SK-N-SH (cell line): ENCODE measurements around the gene TTC19. TPM values are rescaled to one million over a fixed set of nuclear protein-coding genes. Genes with fewer than 3 reads are reported as not detected.

ENCODE experiments used
- CTCF ChIA-PET: fragments of 300-600, 350-600 bp; formaldehyde crosslinking; extraction: SDS; loops from one replicate; lab custom pipeline; 2021; lab: Yijun Ruan, JAX
- POLR2A ChIA-PET: fragments of 350-600 bp; sonication (Branson Sonifier 250); formaldehyde crosslinking; extraction: SDS; loops from one replicate; lab custom pipeline; 2020; ENCODE audit warnings: antibody characterized with exemption, inconsistent platforms; lab: Yijun Ruan, JAX
- DNase-seq: peaks from one replicate; pipeline ENCODE4 v3.0.0; 2012
- H2AFZ ChIP-seq: fragments of 200-600 bp; sonication (generic); 2 replicates; pipeline ENCODE4 v1.8.1; 2016; ENCODE audit warnings: antibody characterized with exemption, mild to moderate bottlenecking, low read depth
- H3F3A ChIP-seq: fragments of 200-600 bp; sonication (generic); replicated peaks from 2 replicates; pipeline ENCODE3; 2016; ENCODE audit warnings: antibody characterized with exemption, mild to moderate bottlenecking; ENCODE audit not compliant: insufficient read depth
- H3K27ac ChIP-seq, 2 experiments: fragments of 200-500 bp in 1 of 2; fragments of 200-600 bp in 1 of 2; sonication (Bioruptor generic) in 1 of 2; sonication (generic), shearing (Covaris generic) in 1 of 2; 2 replicates each; pipeline versions ENCODE4 v1.5.1 to v1.6.1; 2014 to 2016; ENCODE audit warnings: low read depth in 2 of 2, inconsistent platforms in 1 of 2, low read length in 1 of 2, mild to moderate bottlenecking in 1 of 2, mixed read lengths in 1 of 2
- H3K27me3 ChIP-seq: fragments of 200-600 bp; sonication (generic), shearing (Covaris generic); 2 replicates; pipeline ENCODE4 v1.6.1; 2016; ENCODE audit warnings: mixed run types; ENCODE audit not compliant: insufficient read depth
- H3K36me3 ChIP-seq, 2 experiments: fragments of 200-500 bp in 1 of 2; fragments of 200-600 bp in 1 of 2; sonication (Bioruptor generic) in 1 of 2; sonication (generic) in 1 of 2; replicated peaks in 1 of 2; 2 replicates each; pipeline versions ENCODE3 to v1.5.1; 2014 to 2016; ENCODE audit warnings: low read length in 1 of 2, mild to moderate bottlenecking in 1 of 2; ENCODE audit not compliant: insufficient read depth in 2 of 2, control insufficient read depth in 1 of 2
- H3K4me1 ChIP-seq, 2 experiments: fragments of 200-500 bp in 1 of 2; fragments of 200-600 bp in 1 of 2; sonication (Bioruptor generic) in 1 of 2; sonication (generic), shearing (Covaris generic) in 1 of 2; 2 replicates each; pipeline versions ENCODE4 v1.5.1 to v1.6.1; 2014 to 2016; ENCODE audit warnings: low read depth in 1 of 2, low read length in 1 of 2, mixed run types in 1 of 2; ENCODE audit not compliant: insufficient read depth in 2 of 2, control insufficient read depth in 1 of 2
- H3K4me2 ChIP-seq: fragments of 200-600 bp; sonication (generic), shearing (Covaris generic); 2 replicates; pipeline ENCODE4 v1.6.1; 2017; ENCODE audit warnings: mixed run types
- H3K4me3 ChIP-seq, 2 experiments: fragments of 200-500 bp in 1 of 2; fragments of 200-600 bp in 1 of 2; sonication (Bioruptor generic) in 1 of 2; sonication (generic), shearing (Covaris generic) in 1 of 2; 2 replicates each; pipeline versions ENCODE4 v1.5.1 to v1.8.1; 2014 to 2016; ENCODE audit warnings: low read depth in 2 of 2, inconsistent platforms in 1 of 2, low read length in 1 of 2, mild to moderate bottlenecking in 1 of 2, mixed read lengths in 1 of 2, moderate library complexity in 1 of 2
- H3K79me2 ChIP-seq: fragments of 200-600 bp; sonication (generic); 2 replicates; pipeline ENCODE4 v1.8.1; 2017; ENCODE audit warnings: mild to moderate bottlenecking; ENCODE audit not compliant: insufficient read depth
- H3K9ac ChIP-seq: fragments of 200-600 bp; sonication (generic); 2 replicates; pipeline ENCODE4 v1.6.1; 2017; ENCODE audit warnings: mixed run types
- H3K9me2 ChIP-seq: fragments of 200-600 bp; sonication (generic); 2 replicates; pipeline ENCODE4 v1.6.1; 2017; ENCODE audit warnings: mixed run types
- H3K9me3 ChIP-seq: fragments of 200-600 bp; sonication (generic); 2 replicates; pipeline ENCODE4 v1.6.1; 2017; ENCODE audit warnings: mixed run types, mild to moderate bottlenecking, moderate library complexity
- H4K20me1 ChIP-seq: fragments of 200-600 bp; sonication (generic); 2 replicates; pipeline ENCODE4 v1.6.1; 2017; ENCODE audit warnings: mild to moderate bottlenecking, mixed run types; ENCODE audit not compliant: insufficient read depth
- CTCF ChIP-seq: fragments of 200-600 bp; sonication (generic); IDR thresholded peaks from 2 replicates; pipeline ENCODE4 v1.6.1; 2017; ENCODE audit warnings: antibody characterized with exemption, mild to moderate bottlenecking, moderate library complexity
- ELF1 ChIP-seq: IDR thresholded peaks from 2 replicates; pipeline ENCODE4 v1.4.0; 2012
- EZH2phosphoT487 ChIP-seq: fragments of 200-600 bp; sonication (generic); IDR thresholded peaks from 2 replicates; pipeline ENCODE4 v1.6.1; 2017; ENCODE audit warnings: low read depth, mixed run types, mild to moderate bottlenecking, antibody characterized with exemption, moderate library complexity, borderline replicate concordance
- FOSL2 ChIP-seq: IDR thresholded peaks from 2 replicates; pipeline ENCODE4 v1.4.0; 2012; ENCODE audit warnings: low read depth, mild to moderate bottlenecking, moderate library complexity, borderline replicate concordance
- FOXM1 ChIP-seq: IDR thresholded peaks from 2 replicates; pipeline ENCODE4 v1.4.0; 2012; ENCODE audit warnings: low read depth, mild to moderate bottlenecking
- GABPA ChIP-seq: IDR thresholded peaks from 2 replicates; pipeline ENCODE4 v1.4.0; 2012; ENCODE audit warnings: low read depth, mild to moderate bottlenecking
- JUND ChIP-seq: IDR thresholded peaks from 2 replicates; pipeline ENCODE4 v1.4.0; 2012
- MAX ChIP-seq: IDR thresholded peaks from 2 replicates; pipeline ENCODE4 v1.4.0; 2012; ENCODE audit warnings: low read depth
- NFIC ChIP-seq: IDR thresholded peaks from 2 replicates; pipeline ENCODE4 v1.4.0; 2012; ENCODE audit warnings: borderline replicate concordance
- RAD21 ChIP-seq: IDR thresholded peaks from 2 replicates; pipeline ENCODE4 v1.6.1; 2012; ENCODE audit warnings: mild to moderate bottlenecking, low read length
- TAF1 ChIP-seq: IDR thresholded peaks from 2 replicates; pipeline ENCODE4 v1.6.1; 2012; ENCODE audit warnings: low read depth, mild to moderate bottlenecking, low read length, moderate library complexity, borderline replicate concordance
- TEAD4 ChIP-seq: IDR thresholded peaks from 2 replicates; pipeline ENCODE4 v1.4.0; 2012; ENCODE audit warnings: mild to moderate bottlenecking, borderline replicate concordance; ENCODE audit not compliant: insufficient read depth
- USF2 ChIP-seq: fragments of 150-350 bp; IDR thresholded peaks from 2 replicates; pipeline ENCODE4 v1.6.1; 2017; ENCODE audit warnings: antibody characterized with exemption, low read length, low read depth, borderline replicate concordance
- WGBS: methylation state at CpG from one replicate; pipeline ENCODE4 v1.1.6; 2017; ENCODE audit warnings: low lambda C conversion rate; 5-methylcytosine and 5-hydroxymethylcytosine counted together
- polyA plus RNA-seq, 3 experiments: library from polyadenylated mRNA; depleted of rRNA; stranded (reverse); fragments of >200 nt; gene quantifications; 2 replicates each; pipeline ENCODE4 v1.2.3, GENCODE V29; 2012

The TTC19 gene
- polyA plus RNA-seq, 1 of the 3 experiments (the other 2 are of a cell fraction): 6.6 TPM

GRCh38 chr17:15981646-15982580 lies 17.7 kb upstream of the TTC19 start:
- Histone ChIP-seq H3K4me1 (peaks cover 0 to 6% of the 10 kb centered on the region in 2 experiments; a peak in 1 of 4 replicates), H2AFZ (no peak overlapping the region), H3K36me3 (peaks cover 35 to 40% of the 10 kb centered on the region in 2 experiments), H3K9me3 (no peaks in the 10 kb centered on the region), H3K4me2 (no peak overlapping the region), H4K20me1 (no peaks in the 10 kb centered on the region), H3K79me2 (no peaks in the 10 kb centered on the region), H3K9ac (no peak overlapping the region), H3K27ac (no peak overlapping the region), H3K27me3 (no peaks in the 10 kb centered on the region), H3K9me2 (no peaks in the 10 kb centered on the region), H3K4me3 (no peak overlapping the region), H3F3A (no peaks in the 10 kb centered on the region)
- no peak for TF ChIP-seq TEAD4
- no peak for TF ChIP-seq TAF1
- no peak for TF ChIP-seq JUND
- no peak for TF ChIP-seq NFIC
- TF ChIP-seq RAD21: no peak
- ChIA-PET POLR2A (interaction anchor here (0.7 kb wide), 1 partner anchor 18 kb away, joined by 3 read pairs; the partner anchor contains the start of genes TTC19 and ZSWIM7), CTCF (no interaction called here)
- 85% methylated on average over 5 of the region's 5 CpGs for WGBS
- DNase-seq: no peak

- Histone ChIP-seq H3K4me2 (no peak overlapping the region), H3K4me3 (no peak overlapping the region), H3K9me2 (no peaks in the 10 kb centered on the region), H3K27ac (no peak overlapping the region), H3K9ac (no peak overlapping the region), H3K36me3 (peaks cover 9 to 34% of the 10 kb centered on the region in 2 experiments), H3K4me1 (peaks cover 0 to 6% of the 10 kb centered on the region in 2 experiments; a peak in 2 of 4 replicates), H4K20me1 (peaks cover 5% of the 10 kb centered on the region; the same call in 1 of the 2 replicates), H3K79me2 (peaks cover 43% of the 10 kb centered on the region), H3K27me3 (no peaks in the 10 kb centered on the region), H2AFZ (no peak overlapping the region), H3F3A (peaks cover 9% of the 10 kb centered on the region), H3K9me3 (no peaks in the 10 kb centered on the region)
- POLR2A ChIA-PET: no interaction called here
- TF ChIP-seq FOXM1: no peak
- TF ChIP-seq TEAD4: no peak
- TF ChIP-seq GABPA: no peak
- no peak for TF ChIP-seq FOSL2
- TF ChIP-seq CTCF: no peak
- TF ChIP-seq EZH2phosphoT487: no peak
- no peak for TF ChIP-seq ELF1
- TF ChIP-seq USF2: no peak
- TF ChIP-seq MAX: no peak
- WGBS: 79% methylated on average over 6 of the region's 6 CpGs
- DNase-seq: no peak
- CTCF ChIA-PET: interaction anchor here (1.2 to 6.1 kb wide), 2 partner anchors 10 to 51 kb away, joined by 3 to 42 read pairs; partner anchors contain the start of gene ADORA2B
These were observed 3.3 kb upstream of the TTC19 start for GRCh38 chr17:15996322-15996721.
